CD4-positive, alpha-beta T cell (primary cell): Measurements from ENCODE around the gene CD40LG. TPM values are rescaled to one million over a fixed set of nuclear protein-coding genes. Genes with fewer than 3 reads are reported as not detected.

Experiments used
- ATAC-seq: fragments of 200-7000 bp; cut with Tn5 transposase; one replicate; pipeline ENCODE4 v1.10.0; 2022; ENCODE audit warnings: mild to moderate bottlenecking; ENCODE audit not compliant: poor library complexity
- CTCF ChIA-PET: fragments of 350-600 bp; sonication (Branson Sonifier 250); formaldehyde crosslinking; loops from one replicate; lab custom pipeline; 2021; ENCODE audit warnings: antibody characterized with exemption, inconsistent platforms; lab: Charles Lee
- POLR2A ChIA-PET: fragments of 350-600 bp; sonication (Branson Sonifier 250); formaldehyde crosslinking; loops from one replicate; lab custom pipeline; 2021; ENCODE audit warnings: antibody characterized with exemption, inconsistent platforms; lab: Charles Lee
- DNase-seq, 14 experiments: peaks; one replicate each; pipeline ENCODE4 v3.0.0-alpha.2; 2013 to 2020; ENCODE audit warnings: mixed read lengths in 2 of 14
- H3K27ac ChIP-seq, 2 donors: one replicate each; pipeline versions ENCODE4 v1.5.1 to v1.7.0; 2013; ENCODE audit warnings: low read length in 2 of 2, low read depth in 1 of 2, mild to moderate bottlenecking in 1 of 2
- H3K27me3 ChIP-seq, 2 experiments: 1 replicate in 1 of 2; 2 replicates in 1 of 2; pipeline versions ENCODE4 v1.6.1 to v1.7.0; 2013; ENCODE audit warnings: low read length in 2 of 2, control low read depth in 1 of 2, mild to moderate bottlenecking in 1 of 2, moderate library complexity in 1 of 2; ENCODE audit not compliant: insufficient read depth in 2 of 2, control insufficient read depth in 1 of 2
- H3K36me3 ChIP-seq: one replicate; pipeline ENCODE4 v1.6.1; 2013; ENCODE audit warnings: low read length, control low read depth; ENCODE audit not compliant: insufficient read depth
- H3K4me1 ChIP-seq: one replicate; pipeline ENCODE4 v1.6.1; 2013; ENCODE audit warnings: low read length, control low read depth; ENCODE audit not compliant: insufficient read depth
- H3K4me3 ChIP-seq: one replicate; pipeline ENCODE4 v1.5.1; 2013; ENCODE audit warnings: mild to moderate bottlenecking, low read length, moderate library complexity
- H3K9me3 ChIP-seq, 2 experiments: 1 replicate in 1 of 2; 2 replicates in 1 of 2; pipeline versions ENCODE4 v1.6.1 to v1.7.0; 2013; ENCODE audit warnings: low read length in 2 of 2, mild to moderate bottlenecking in 2 of 2, control low read depth in 1 of 2, moderate library complexity in 1 of 2; ENCODE audit not compliant: control insufficient read depth in 1 of 2, insufficient read depth in 1 of 2
- H3K27ac Mint-ChIP-seq: one replicate; pipeline ENCODE4 v1.8.0; 2020; ENCODE audit warnings: mixed read lengths
- H3K27me3 Mint-ChIP-seq: one replicate; pipeline ENCODE4 v1.8.0; 2021; ENCODE audit warnings: mixed read lengths
- H3K36me3 Mint-ChIP-seq: one replicate; pipeline ENCODE4 v1.8.0; 2021; ENCODE audit warnings: low read depth, mixed read lengths
- H3K4me1 Mint-ChIP-seq: one replicate; pipeline ENCODE4 v1.8.0; 2021; ENCODE audit warnings: low read depth, mixed read lengths
- H3K4me3 Mint-ChIP-seq: one replicate; pipeline ENCODE4 v1.8.0; 2020; ENCODE audit warnings: mild to moderate bottlenecking, mixed read lengths
- H3K9me3 Mint-ChIP-seq: one replicate; pipeline ENCODE4 v1.8.0; 2020; ENCODE audit warnings: mixed read lengths
- intact Hi-C, 2 experiments: fragments of 100-400 bp; cut with DNase I in 1 of 2; cut with micrococcal nuclease in 1 of 2; formaldehyde crosslinking; loops; one replicate each; pipeline versions ENCODE4 v1.15.1 to v1.9.0; 2023 to 2025; cut with DNase I, micrococcal nuclease
- total RNA-seq, 174 experiments: library from RNA in 2 of 174; stranded (reverse) in 2 of 174; gene quantifications; one replicate each; pipeline ENCODE4 v1.2.3 and lab custom pipeline; 2021 to 2026
- TF ChIP-seq, protein P1 (sequence below): fragments of 200-600 bp; IDR thresholded peaks from one replicate; pipeline ENCODE4 v1.8.0; 2022; ENCODE audit warnings: antibody characterized with exemption, mild to moderate bottlenecking

The CD40LG gene
- total RNA-seq, 2 experiments from 2014 or later, result 44.7 to 47.6 TPM

DNA sequence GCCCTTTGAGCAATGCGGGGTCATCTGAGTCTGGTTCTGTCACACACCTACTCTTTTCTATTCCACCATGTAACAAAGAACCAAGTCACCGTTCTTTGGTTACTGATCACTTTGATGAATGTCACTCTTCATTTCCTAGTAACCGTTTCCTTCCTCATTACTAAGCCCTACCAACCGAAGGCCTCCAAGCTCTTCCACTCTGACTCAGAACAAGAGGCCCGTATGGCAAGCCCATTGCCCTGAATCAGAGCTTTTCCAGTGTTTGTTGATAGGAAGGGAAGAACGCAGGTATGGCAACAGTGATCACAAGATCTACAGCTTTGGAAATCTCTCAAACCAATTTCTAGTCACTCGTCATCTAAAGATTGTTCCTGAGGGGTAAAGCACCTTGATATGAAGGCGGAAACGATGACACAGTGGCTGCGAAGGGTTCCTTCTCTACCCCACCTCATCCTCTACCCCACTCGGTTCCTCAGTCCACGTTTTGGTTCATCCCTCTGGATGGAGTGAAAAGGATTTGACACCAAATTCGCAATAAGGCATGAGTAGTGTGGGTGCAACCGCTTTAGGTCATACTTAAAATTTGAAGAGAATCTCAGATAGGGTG lies 28.0 kb upstream of the CD40LG start:
- Histone ChIP-seq H3K4me1 (peaks cover 60% of the 10 kb centered on the region), H3K27ac (peak overlapping the region in 1 of 2 donors; percentile 52), H3K27me3 (no peaks in the 10 kb centered on the region), H3K9me3 (no peaks in the 10 kb centered on the region), H3K36me3 (no peaks in the 10 kb centered on the region), H3K4me3 (no peak overlapping the region)
- no peaks in the 10 kb centered on the region for H3K27me3 Mint-ChIP-seq
- H3K4me3 Mint-ChIP-seq, result peak overlapping the region; percentile 74
- H3K36me3 Mint-ChIP-seq, result no peaks in the 10 kb centered on the region
- H3K9me3 Mint-ChIP-seq, result peaks cover 3% of the 10 kb centered on the region
- ChIA-PET CTCF (interaction anchor here (3.2 kb wide), 1 partner anchor 11 kb away, joined by 14 read pairs; no protein-coding TSS in a partner anchor), POLR2A (interaction anchor here (0.8 to 4.6 kb wide), 4 partner anchors 9 to 45 kb away, joined by 3 to 60 read pairs (median 6); no protein-coding TSS in a partner anchor)
- TF ChIP-seq, protein P1, sequence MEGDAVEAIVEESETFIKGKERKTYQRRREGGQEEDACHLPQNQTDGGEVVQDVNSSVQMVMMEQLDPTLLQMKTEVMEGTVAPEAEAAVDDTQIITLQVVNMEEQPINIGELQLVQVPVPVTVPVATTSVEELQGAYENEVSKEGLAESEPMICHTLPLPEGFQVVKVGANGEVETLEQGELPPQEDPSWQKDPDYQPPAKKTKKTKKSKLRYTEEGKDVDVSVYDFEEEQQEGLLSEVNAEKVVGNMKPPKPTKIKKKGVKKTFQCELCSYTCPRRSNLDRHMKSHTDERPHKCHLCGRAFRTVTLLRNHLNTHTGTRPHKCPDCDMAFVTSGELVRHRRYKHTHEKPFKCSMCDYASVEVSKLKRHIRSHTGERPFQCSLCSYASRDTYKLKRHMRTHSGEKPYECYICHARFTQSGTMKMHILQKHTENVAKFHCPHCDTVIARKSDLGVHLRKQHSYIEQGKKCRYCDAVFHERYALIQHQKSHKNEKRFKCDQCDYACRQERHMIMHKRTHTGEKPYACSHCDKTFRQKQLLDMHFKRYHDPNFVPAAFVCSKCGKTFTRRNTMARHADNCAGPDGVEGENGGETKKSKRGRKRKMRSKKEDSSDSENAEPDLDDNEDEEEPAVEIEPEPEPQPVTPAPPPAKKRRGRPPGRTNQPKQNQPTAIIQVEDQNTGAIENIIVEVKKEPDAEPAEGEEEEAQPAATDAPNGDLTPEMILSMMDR, result no peak
- peak in 6 of 14 experiments; percentile 23 to 69 (median 52) for DNase-seq
- intact Hi-C loops, result no loop called here
- peak; percentile 67 for ATAC-seq
- H3K4me1 Mint-ChIP-seq, result peaks cover 82% of the 10 kb centered on the region
- peak overlapping the region; percentile 91 for H3K27ac Mint-ChIP-seq

DNA sequence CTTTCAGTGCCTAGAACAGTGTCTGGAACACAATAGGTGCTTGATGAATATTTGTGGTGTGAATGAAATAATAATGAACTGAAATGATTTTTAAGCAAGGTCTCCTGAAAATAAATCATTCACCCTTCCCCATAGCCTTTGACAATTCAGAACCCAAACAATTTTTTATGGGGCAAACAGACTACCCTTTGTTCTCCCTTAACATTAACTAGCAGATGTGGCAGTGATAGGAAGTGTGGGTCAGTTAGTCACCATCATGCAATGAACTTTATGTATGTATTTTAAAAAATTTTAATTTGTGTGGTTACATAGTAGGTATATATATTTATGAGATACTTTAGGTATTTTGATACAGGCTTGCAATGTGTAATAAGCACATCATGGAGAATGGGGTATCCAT lies 27.2 kb upstream of the CD40LG start:
- DNase-seq (no peak), ATAC-seq (no peak)
- ChIA-PET POLR2A (interaction anchor here (1.5 to 4.6 kb wide), 2 partner anchors 8 to 15 kb away, joined by 5 to 60 read pairs; no protein-coding TSS in a partner anchor), CTCF (no interaction called here)
- TF ChIP-seq, protein P1, result no peak
- H3K36me3 ChIP-seq, result no peaks in the 10 kb centered on the region
- no peaks in the 10 kb centered on the region for H3K36me3 Mint-ChIP-seq
- H3K4me1 ChIP-seq, result peaks cover 63% of the 10 kb centered on the region
- no peaks in the 10 kb centered on the region for H3K27me3 ChIP-seq
- H3K4me3 Mint-ChIP-seq, result no peak overlapping the region
- H3K4me3 ChIP-seq, result no peak overlapping the region
- no peaks in the 10 kb centered on the region for H3K9me3 ChIP-seq
- intact Hi-C loops, result no loop called here
- H3K27ac ChIP-seq, result no peak overlapping the region
- H3K4me1 Mint-ChIP-seq, result peaks cover 86% of the 10 kb centered on the region
- H3K27ac Mint-ChIP-seq, result peak overlapping the region; percentile 91
- peaks cover 3% of the 10 kb centered on the region for H3K9me3 Mint-ChIP-seq
- H3K27me3 Mint-ChIP-seq, result no peaks in the 10 kb centered on the region

DNA sequence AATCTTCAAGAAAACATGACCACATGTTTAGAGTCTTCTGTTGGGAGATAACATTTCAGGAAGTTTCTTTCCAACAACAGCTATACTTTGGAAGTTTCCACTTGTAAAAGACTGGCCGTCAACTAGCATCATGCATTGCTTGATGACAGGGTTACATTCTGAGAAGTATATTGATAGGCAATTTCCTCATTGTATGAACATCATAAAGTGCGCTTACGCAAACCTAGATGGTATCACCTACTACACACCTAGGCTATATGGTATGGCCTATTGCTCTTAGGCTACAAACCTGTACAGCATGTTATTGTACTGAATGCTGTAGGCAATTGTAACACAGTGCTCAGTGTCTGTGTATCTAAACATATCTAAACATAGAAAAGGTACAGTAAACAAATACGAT lies 25.4 kb upstream of the CD40LG start:
- H3K9me3 Mint-ChIP-seq, result peaks cover 3% of the 10 kb centered on the region
- peak overlapping the region; percentile 31 for H3K27ac Mint-ChIP-seq
- H3K27me3 Mint-ChIP-seq, result no peaks in the 10 kb centered on the region
- ChIA-PET CTCF (no interaction called here), POLR2A (interaction anchor here (1.2 to 2.7 kb wide), 3 partner anchors 8 to 35 kb away, joined by 4 to 10 read pairs (median 7); no protein-coding TSS in a partner anchor)
- Histone ChIP-seq H3K4me3 (no peak overlapping the region), H3K27me3 (no peaks in the 10 kb centered on the region), H3K9me3 (no peaks in the 10 kb centered on the region), H3K36me3 (no peaks in the 10 kb centered on the region), H3K27ac (no peak overlapping the region), H3K4me1 (peaks cover 60% of the 10 kb centered on the region)
- no peak for ATAC-seq
- intact Hi-C loops, result no loop called here
- TF ChIP-seq, protein P1, result no peak
- H3K4me3 Mint-ChIP-seq, result no peak overlapping the region
- H3K4me1 Mint-ChIP-seq, result peaks cover 94% of the 10 kb centered on the region
- DNase-seq, result no peak
- no peaks in the 10 kb centered on the region for H3K36me3 Mint-ChIP-seq
